ENCODE measurements around the gene PRRC1. TPM values are rescaled to one million over a fixed set of nuclear protein-coding genes. Genes with fewer than 3 reads are reported as not detected.

PRRC1 gene
- total and polyA plus RNA-seq, 3 donors from 2014 or later, result 32.2 to 53.6 (median 45.6) TPM

GRCh38 chr5:127561254-127561653 lies 43.8 kb downstream of the PRRC1 start:
- H3K27ac ChIP-seq, result no peak overlapping the region
- TF ChIP-seq CTCF (IDR thresholded peaks at IDR 0.05) (no peak), POLR2A (IDR thresholded peaks at IDR 0.05) (no peak)
- H3K36me3 ChIP-seq (ENCODE audit: low read depth, missing control alignments), result no peaks in the 10 kb centered on the region
- no peak for DNase-seq
- H3K4me1 ChIP-seq, result peaks cover 2% of the 10 kb centered on the region
- H3K9me3 ChIP-seq, result no peaks in the 10 kb centered on the region
- intact Hi-C loops (cut with DNase I; ENCODE audit: low total_unique reads), result loop anchor here (10.0 kb wide), 1 partner anchor 644 kb away; no protein-coding TSS in a partner anchor
- H3K27me3 ChIP-seq, result no peaks in the 10 kb centered on the region
- H3K4me3 ChIP-seq, result no peak overlapping the region
- 93 to 97% methylated on average over 3 of the region's 3 CpGs for WGBS, 2 donors

GRCh38 chr5:127562252-127562651 lies 44.8 kb downstream of the PRRC1 start:
- DNase-seq, result peak; percentile 25
- no peaks in the 10 kb centered on the region for H3K27me3 ChIP-seq
- no peaks in the 10 kb centered on the region for H3K36me3 ChIP-seq (ENCODE audit: low read depth, missing control alignments)
- H3K4me1 ChIP-seq, result peaks cover 2% of the 10 kb centered on the region
- intact Hi-C loops (cut with DNase I; ENCODE audit: low total_unique reads), result loop anchor here (10.0 kb wide), 1 partner anchor 643 kb away; no protein-coding TSS in a partner anchor
- 25 to 31% methylated on average over 3 of the region's 3 CpGs for WGBS, 2 donors
- TF ChIP-seq POLR2A (IDR thresholded peaks at IDR 0.05), result no peak
- TF ChIP-seq CTCF (IDR thresholded peaks at IDR 0.05), result peak in 2 of 3 experiments; percentile 23 to 28
- H3K9me3 ChIP-seq, result no peaks in the 10 kb centered on the region
- no peak overlapping the region for H3K4me3 ChIP-seq
- H3K27ac ChIP-seq, result no peak overlapping the region

GRCh38 chr5:127563136-127563535 lies 45.7 kb downstream of the PRRC1 start:
- intact Hi-C loops (cut with DNase I; ENCODE audit: low total_unique reads), result loop anchor here (10.0 kb wide), 1 partner anchor 642 kb away; no protein-coding TSS in a partner anchor
- 56 to 73% methylated on average over 2 of the region's 2 CpGs for WGBS, 2 donors
- Histone ChIP-seq H3K27me3 (no peaks in the 10 kb centered on the region), H3K4me3 (no peak overlapping the region), H3K36me3 (ENCODE audit: low read depth, missing control alignments) (no peaks in the 10 kb centered on the region), H3K9me3 (no peaks in the 10 kb centered on the region), H3K27ac (no peak overlapping the region), H3K4me1 (peaks cover 2% of the 10 kb centered on the region)
- peak; percentile 15 for DNase-seq
- no peak for TF ChIP-seq POLR2A (IDR thresholded peaks at IDR 0.05)
- no peak for TF ChIP-seq CTCF (IDR thresholded peaks at IDR 0.05)

- WGBS, 2 donors, result 59 to 65% methylated on average over 2 of the region's 2 CpGs
- Histone ChIP-seq H3K9me3 (no peaks in the 10 kb centered on the region), H3K27ac (no peak overlapping the region), H3K36me3 (ENCODE audit: low read depth, missing control alignments) (no peaks in the 10 kb centered on the region), H3K27me3 (no peaks in the 10 kb centered on the region), H3K4me1 (peaks cover 2% of the 10 kb centered on the region), H3K4me3 (no peak overlapping the region)
- TF ChIP-seq POLR2A (IDR thresholded peaks at IDR 0.05) (no peak), CTCF (IDR thresholded peaks at IDR 0.05) (peak; percentile 63 to 73 (median 65))
- intact Hi-C loops (cut with DNase I; ENCODE audit: low total_unique reads), result loop anchor here (10.0 kb wide), 1 partner anchor 641 kb away; no protein-coding TSS in a partner anchor
- peak; percentile 77 for DNase-seq
Observed at GRCh38 chr5:127564002-127564769, 46.7 kb downstream of the PRRC1 start.
